NCI-H2227 treated with DMSO at 0.1 percent for 48 hours (cell line): ENCODE data around the gene SLC10A6.

ENCODE experiments used
- DNase-seq: peaks from one replicate; lab custom pipeline; 2025; lab: John Stamatoyannopoulos, UW

Gene SLC10A6

DNA sequence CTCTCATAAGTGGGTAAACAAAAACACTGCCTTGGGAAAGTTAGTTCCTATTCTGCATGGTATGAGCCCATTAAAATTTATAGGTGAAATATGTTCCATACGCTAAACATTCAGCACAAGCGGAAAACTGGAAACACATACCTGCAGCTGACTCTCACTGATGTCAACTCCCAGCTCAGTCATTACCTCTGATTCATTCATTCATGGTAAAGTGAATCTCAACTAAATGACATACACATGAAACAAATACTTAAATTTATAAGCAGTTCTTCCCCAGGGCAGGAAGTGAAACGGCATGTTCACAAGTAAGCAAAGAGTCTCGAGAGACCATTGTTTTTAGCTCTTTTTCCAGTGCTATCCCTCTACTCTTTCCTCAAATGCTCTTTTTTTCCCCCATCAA lies 1.6 kb downstream of the SLC10A6 start:
- DNase-seq: no peak

DNA sequence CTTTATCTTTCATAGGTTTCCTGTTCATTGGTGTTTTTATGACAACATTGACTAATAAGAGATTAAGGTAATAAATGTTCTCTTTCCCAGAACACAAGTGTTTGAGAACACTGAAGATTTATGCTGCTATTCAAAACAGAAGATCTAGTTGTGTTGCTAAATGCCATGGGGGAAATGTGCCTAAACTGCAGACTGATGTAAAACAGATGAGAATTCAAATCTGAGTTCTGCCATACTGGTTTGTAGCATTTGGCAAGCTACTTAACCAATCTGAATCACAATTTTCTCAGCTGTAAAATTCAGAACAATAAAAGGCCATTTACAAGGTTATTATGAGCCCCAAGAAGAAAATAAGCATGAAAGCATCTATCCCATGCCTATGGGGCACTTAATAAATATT lies 2.3 kb downstream of the SLC10A6 start:
- no peak for DNase-seq

DNA sequence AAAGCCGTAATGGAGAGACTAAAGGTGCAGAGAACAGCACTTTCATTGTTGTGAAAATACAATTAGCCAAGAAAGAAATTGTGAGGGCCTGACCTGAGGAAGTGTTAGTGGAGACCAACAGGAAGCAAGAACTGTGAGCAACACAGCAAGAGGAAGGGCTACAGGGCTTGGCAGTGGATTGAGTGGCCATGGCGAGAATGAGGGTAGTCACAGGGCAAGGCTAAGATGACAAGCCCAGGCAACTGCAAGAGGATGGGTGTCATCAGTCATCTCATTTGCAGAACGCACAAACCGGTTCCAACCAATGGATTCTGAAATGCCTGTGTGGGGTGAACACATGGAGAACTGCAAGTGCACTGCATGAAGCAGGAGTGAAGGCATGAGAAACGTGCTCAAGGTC lies 3.6 kb downstream of the SLC10A6 start:
- no peak for DNase-seq

DNA sequence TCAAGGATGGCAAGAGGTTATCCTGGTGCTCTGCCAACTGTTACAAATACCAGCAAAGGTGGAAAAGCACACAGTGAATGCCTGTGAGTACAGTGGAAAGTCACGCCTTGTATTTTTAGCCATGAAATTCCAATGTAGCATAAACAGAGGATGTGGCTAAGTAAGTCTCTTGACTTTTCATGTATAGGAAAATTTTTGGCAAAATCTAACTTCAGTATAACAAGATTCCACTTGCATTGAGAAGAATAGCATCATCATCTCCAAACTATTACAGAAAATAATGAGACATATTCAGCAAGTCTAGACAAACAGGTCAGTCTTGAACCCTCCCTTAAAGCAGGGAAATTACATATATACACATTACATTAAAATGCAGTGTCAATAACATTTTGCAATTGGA lies 7.9 kb downstream of the SLC10A6 start:
- DNase-seq: no peak

DNA sequence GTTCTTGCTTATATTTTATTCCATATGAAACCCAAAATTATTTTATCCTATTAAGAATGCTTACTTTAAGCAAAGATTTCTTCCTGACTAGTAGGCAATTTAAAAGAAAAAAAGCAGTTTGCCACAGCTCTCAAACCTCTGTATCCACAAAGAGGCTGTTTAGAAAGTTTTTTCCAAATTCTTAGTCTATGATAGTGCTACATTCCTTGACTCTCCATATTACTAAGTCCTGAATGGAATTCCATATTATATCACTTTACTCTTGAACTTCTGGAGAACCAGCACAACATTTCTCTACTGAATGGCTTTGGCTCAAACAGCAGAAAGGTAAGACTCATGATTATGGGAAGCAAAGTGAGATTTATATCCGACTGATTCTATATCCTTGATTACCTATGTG lies 8.3 kb downstream of the SLC10A6 start:
- no peak for DNase-seq

DNA sequence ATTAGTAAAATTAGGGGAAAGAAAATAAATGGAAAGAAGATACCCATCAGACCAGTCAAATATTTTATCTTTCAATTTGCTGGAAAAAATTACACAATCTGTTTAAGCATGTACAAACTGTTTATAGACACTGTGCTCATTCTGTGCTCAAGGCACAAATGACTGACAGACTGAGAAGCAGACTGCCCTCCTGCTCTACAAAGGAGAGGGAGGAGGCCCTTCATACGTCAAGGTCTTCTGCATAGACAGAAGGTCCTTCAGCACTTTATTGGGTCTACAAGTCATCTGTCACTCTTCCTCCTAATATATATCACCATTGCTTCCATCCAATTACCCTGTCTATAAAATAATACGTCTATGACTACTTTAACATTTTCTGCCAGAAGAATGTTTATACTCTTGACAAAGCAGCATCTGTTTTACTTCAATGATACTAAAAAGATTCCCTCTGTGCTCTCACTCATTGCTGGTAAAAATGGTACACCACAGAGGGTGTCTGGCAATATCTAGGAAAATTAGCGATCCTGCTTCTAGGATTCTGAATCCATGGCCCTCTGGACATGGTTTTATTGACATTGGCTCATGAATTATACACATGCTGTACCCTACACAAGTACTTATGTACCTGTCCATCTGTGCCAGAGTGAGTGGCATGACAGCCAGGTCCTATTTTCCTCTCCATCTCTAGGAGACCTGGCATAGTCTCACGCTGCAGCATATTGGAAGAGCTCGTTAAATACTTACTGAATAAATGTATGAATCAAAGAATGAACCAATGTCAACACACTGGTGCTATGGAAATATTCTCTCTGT lies 11.3 kb downstream of the SLC10A6 start:
- DNase-seq: no peak

DNA sequence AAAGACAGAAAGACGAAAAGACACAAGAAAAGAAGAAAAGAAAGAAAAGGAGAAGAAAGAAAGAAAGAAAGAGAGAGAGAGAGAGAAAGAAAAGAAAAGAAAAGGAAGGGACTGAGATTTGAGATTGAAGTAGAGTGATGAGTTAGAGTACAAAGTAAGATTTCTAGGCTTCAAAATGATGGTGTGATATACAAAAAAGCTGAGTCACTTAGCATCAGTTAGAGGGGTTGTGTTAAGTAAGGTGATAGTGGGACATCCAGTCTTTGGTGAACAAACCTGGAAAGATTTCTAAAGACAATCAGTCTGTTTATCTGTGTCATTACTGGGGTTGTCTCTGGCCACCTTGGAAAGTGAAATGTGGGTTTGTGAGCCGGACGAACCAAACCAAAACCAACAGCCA lies 13.5 kb downstream of the SLC10A6 start:
- no peak for DNase-seq

DNA sequence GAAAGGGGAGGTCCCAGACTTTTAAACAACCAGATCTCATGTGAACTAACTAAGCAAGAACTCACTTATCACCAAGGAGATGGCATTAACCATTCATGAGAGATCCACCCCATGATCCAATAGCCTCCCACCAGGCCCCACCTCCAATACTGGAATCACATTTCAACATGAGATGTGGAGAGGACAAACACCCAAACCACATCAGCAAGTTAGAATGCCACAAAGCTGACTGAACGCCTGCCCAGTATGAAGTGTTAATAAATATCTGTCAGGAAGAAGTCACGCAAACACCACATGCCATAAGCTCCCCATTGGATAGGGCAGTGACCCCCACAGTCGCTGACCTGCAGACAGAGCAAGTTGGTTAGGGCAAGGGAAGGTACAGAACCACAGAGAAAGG lies 14.3 kb downstream of the SLC10A6 start:
- DNase-seq: no peak

DNA sequence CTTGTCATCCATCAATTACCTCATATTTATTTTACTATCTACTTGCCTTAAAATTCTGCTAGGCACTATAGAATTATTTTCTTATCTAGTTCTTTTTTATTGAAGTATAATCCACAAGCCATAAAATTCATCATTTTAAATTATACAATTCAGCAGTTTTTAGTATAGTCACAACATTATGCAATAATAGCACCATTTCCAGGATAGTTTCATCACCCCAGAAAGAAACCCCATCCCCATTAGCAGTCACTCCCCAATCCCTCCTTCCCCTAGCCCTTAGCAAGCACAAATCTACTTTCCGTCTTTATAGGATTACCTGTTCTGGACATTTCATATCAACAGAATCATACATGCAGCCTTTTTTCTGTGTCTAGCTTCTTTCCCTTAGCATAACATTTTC lies 15.6 kb downstream of the SLC10A6 start:
- DNase-seq: no peak

DNA sequence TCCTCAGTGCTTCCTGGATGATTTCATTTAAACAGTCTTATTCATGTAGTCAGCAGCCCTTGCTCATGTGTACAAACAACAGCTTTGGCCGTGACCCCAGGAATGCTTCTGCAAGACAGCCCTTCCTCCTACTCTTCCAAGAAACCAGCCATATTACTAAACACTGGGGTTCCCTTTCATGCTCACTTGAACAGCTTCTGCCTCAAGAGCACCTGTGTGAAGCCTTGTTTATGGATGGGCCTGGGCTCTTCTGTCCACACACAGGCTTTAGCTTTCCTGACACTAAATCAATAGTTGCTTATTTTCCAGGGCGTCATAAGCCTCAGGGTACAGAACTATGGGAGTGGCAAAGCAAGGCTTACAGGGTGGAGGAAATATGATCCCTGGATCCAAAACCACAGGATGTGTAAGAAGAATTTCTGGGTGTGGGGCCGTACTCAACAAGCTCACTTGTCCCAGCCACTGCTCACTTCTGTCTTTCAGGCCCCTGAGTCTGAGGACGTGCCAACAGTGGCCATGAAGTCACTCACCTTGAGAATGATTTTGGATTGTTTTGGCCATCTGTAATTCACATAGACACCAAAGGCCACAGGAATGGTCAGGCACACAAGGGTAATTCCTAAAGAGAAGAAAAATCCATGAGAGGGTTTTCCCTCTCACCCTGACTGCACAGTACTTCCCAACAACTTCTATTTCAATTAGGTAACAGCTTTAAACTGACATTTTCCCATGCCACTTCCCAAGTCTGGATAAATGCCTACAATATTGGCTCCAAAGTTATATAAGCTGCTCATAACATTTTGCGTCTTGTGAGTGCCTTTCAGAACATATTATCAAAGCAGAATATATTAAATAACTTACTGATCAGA lies 17.7 kb downstream of the SLC10A6 start:
- DNase-seq: no peak

DNA sequence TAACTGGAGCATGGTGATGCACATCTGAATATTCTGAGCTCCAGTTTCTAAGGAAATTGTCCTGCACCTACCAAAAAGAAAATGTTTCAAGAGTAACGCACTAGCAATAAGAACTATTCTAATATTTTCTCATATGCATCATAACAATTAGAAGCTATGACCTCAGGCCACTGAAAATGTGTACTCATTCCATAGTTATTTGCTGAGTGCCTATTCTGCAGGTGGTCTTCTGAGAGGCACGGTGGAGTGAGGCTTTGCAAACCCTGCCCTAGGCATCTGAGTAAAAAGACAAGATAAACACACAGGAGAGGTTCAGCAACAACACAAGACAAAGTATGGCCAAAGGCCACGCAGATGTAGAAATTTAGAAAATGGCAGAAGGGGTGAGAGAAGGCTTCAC lies 23.7 kb downstream of the SLC10A6 start:
- no peak for DNase-seq

DNA sequence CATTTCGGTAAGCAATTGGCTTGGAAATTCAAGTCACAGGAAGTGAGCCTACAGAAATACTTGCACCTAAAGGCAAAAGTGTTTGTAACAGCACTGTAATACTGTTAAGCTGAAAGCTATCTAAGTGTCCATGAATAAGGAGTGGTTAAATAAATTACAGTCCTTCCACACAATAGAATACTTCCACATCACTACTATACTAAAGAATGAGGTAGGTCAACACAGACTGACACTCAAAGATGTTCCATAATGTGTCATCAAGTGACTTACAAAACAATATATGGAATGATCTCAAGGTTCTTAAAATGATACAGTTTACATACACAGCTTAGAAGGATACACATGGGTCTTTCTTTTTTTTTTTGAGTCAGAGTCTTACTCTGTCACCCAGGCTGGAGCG lies 27.0 kb downstream of the SLC10A6 start:
- DNase-seq: no peak

DNA sequence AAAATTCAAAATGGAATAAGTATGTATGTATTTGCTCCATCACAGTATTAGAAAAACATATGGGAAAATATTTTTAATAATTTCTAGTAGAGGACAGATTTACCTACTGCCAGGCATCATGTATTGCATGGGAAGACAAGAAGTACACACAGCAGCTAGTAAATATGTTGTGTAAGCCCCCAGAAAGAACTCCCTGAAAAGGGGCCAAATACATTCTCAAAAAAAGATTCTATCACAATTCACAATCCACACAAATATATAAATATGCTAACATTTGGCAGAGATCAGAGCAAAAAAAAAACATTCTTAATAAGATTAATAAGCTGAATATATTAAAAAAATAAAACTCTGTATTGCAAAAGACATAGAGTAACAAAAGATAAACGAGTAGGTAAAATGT lies 28.0 kb downstream of the SLC10A6 start:
- no peak for DNase-seq

DNA sequence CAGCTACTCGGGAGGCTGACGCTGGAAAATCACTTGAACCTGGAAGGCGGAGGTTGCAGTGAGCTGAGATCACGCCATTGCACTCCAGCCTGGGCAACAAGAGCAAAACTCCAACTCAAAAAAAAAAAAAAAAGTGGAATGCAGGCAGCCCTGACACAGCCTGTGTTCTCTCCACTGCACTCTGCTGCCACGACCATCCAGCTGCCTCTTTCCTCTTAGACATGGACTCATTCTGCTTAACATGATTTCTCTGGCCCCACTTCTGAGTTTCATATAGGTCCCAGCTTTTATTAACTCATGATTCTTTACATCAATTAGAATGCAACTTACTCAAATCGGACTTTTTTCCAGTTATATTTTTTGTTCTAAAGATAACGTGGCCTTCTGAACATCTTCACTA lies 29.6 kb downstream of the SLC10A6 start:
- DNase-seq: no peak

DNA sequence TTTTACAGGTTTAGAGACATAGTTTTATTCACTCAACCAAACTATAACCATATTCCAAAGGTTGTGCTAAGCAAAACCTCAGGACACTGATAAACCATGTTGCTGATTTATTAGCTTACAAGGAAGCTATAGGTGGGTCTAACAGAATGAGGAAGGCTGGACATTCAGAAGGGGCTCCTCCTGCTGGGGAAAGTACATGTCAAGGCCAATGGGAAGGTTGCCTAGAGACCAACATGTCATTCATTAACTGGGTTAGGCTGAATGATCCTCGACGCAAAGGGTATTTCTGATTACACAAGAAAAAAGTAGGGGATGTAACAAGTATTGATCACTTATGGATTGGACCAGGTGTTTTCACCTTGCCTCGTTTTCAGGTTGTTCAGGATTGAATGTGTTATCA lies 30.3 kb downstream of the SLC10A6 start:
- no peak for DNase-seq

DNA sequence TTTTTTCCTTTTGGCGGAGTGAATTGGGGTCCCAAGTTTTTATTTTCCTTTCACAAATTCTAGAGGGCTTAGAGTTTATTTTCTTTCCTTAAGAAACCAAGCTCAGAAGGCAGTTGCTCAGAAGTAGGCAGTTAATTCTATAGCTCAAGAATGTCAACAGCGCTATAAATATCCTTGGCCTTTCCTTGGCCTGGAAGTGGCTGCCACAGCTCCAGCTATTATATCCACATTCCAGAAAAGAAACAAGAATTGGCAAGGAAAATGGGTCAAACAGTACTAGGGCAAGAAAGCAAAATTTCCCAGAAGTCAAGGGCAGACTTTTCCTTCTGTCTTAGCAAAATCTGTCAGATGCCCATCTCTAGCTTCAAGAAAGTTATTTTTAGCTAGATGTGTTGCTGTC lies 31.0 kb downstream of the SLC10A6 start:
- no peak for DNase-seq

DNA sequence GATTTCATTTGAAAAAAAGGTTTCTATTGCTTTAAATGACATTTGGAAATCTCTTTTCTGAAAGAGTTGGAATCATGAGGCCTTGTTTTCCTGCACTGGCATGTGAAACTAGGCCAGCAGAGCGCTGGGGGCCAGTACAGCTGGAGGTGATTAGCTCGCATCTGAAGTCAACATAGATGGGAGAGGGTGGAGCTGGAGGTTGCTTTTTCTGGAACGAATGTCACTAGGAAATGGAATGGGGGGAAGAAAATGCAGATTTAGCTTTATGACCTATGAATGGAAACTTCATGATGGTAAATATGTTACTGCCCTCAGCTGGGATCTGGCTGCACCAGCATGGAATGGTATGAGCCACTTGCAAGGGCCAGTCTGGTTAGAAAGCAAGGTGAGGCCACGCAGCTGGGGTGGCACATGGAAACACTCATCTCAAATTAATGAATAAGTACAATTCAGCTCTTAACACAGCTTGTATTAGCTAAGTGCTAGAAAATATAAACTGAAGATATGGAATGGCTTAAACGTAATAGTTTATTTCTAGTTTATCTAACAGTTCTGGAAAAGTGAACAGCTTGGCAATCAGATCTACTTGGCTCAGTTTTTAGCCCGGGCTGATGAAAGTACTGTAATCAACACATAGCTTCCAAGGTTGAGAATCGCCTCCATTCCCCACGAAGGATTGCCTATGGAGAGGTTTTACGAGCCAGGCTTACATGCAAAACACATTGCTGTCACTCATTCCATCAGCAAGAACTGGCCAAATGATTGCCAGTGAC lies 32.5 kb downstream of the SLC10A6 start:
- DNase-seq: no peak

DNA sequence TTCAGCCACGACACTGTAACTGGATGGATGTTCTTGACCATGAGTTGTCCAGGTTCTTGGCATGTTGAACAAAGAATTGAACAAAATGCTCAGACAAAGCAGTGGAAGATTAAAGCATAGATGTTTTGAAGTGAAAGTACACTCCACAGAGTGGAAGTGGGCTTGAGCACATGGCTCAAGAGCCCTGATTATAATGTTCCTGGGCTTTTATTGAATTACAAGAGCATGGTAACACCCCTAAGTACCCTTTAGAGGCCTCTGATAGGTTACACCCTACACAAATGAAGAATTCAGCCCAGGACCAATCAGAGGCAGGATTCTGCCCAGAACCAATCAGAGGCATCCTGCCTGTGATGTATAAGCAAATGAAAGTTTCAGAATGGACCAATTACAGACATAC lies 33.5 kb downstream of the SLC10A6 start:
- DNase-seq: no peak

DNA sequence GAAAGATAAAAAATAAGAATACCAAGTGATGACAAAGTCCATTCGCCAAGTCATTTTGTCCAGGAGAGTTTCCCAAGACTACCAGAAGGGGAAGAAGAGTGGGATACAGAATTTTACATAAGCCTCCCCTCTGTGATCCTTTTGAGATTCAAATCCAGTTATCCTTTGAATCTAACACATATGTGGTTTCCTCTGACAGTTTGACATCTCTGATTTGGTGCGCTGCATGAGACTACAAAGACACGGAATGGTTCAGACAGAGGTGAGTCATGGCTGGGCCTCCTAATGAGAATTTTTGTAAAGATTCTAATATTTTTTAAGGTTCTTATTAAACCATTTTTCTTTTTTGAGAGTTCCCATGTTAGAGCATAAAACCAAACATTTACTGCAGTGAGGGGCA lies 38.3 kb downstream of the SLC10A6 start:
- DNase-seq: no peak

DNA sequence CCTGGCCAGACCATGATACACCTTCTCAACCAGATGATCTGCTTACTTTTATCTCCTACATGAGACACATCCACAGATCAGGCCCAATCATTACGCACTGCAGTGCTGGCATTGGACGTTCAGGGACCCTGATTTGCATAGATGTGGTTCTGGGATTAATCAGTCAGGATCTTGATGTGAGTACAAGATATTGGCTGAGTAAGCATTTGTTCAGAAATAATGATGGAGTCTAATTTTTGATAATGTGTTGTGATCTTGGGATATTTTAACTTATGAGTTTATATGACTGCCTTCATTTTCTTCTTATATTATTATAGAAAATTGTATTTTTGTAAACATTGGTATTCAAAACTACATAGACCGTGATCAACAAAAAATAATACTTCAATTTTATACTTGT lies 39.4 kb downstream of the SLC10A6 start:
- DNase-seq: no peak

DNA sequence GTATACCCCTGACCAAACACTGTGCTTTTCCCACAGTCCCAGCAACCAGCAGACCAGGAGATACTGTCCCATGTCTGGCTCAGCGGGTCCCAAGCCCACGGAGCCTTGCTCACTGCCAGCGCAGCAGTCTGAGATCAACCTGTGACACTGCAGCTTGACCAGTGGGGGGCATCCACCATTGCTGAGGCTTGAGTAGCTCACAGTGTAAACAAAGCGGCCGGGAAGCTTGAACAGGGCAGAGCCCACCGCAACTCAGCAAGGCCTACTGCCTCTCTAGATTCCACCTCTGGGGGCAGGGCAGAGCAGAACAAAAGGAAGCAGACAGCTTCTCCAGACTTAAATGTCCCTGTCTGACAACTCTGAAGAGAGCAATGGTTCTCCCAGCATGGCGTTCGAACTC lies 58.1 kb downstream of the SLC10A6 start:
- no peak for DNase-seq

DNA sequence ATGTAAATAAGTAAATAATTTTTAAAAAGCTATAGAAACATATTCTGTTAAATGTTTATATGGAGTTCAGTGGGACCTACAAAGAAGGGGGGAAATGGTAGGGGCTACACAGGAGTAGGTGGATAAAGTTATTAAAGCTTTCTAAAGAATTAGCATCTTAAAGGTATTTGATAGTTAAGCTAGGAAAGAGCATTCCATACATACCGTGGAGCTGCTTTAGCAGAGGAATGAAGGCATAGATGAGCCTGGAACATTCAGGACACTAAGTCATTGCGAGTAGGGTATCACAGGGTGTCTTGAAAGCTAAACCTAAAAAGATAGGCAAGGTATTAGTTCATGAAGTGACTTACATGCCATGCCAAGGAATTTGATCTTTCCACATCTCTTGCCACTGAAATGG lies 60.4 kb downstream of the SLC10A6 start:
- no peak for DNase-seq

DNA sequence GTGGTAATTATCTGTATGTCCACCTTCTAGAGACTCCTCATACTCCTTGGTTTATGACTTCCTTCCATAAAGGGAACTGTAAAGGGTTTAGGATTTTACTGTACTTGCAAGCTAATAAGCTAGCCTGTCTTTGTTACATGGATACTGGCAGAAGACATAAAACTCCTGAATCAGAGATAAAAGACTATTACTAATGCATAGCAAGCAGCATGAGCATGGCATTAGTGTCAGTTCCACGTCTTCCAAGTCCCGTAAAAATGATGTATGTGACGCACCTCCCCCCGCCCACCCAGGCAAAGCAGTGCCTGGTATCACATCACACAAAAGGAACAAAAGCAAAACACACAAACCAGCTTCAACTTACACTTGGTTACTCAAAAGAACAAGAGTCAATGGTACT lies 71.0 kb downstream of the SLC10A6 start:
- no peak for DNase-seq
